Measurements from ENCODE around the gene AMMECR1.
A peak's percentile ranks its signal among the peaks of the same experiment; 100 is the strongest.

Gene AMMECR1

DNA sequence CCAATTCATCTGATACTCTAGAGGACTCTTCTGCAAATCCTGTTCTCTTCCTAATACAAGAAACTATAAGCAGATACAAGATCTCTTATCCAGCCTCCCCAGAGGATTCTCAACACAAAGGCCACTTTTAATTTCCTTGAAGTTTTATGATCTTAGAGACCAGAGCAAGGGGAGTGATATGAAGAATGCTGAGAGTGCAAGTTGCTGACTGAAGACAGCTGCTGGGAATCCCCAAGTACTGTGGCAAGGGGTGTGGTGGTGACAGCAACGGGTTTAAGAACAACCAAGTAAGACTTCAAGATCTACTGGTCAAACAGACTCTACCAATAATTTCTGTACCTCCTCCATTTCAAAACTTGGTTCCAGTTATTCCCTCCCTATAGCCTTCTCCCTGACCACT lies 7.0 kb downstream of the AMMECR1 start:
- no peak for DNase-seq

DNA sequence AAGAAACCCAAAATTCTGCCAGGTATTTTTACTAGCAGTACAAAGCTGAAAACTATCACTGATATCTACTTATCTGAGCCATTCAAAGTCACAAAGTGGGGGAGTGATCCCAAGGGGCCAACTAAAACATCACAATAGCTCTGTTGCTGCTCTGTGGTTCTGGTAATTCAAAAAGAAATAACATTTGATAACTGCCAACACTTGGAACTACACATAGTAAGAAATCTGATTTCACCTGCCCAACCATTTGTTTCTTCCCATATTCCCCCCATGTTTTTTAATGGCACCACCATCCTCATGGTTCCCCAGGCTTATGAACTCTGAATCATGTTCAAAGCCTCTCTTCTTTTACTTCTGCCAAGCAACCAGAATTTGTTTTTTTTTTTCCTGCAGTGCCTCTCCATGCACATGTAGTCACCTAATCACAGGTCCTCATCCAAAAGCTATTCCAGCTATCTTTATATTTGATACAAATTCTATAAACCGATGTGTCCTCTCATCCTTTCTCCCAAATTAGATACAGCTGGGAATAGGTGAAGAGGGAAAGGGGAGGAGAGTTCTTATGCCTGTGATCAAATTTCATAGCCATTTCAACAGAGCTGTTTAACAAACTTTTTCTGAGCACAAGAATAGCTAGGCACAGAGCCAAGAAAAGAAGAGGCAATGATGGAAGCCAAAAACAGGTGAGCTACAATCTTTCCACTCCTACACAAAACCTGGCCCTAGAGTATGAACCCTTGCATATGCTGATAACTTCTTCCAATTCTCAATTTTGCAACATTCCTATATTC lies 7.7 kb downstream of the AMMECR1 start:
- DNase-seq: no peak

DNA sequence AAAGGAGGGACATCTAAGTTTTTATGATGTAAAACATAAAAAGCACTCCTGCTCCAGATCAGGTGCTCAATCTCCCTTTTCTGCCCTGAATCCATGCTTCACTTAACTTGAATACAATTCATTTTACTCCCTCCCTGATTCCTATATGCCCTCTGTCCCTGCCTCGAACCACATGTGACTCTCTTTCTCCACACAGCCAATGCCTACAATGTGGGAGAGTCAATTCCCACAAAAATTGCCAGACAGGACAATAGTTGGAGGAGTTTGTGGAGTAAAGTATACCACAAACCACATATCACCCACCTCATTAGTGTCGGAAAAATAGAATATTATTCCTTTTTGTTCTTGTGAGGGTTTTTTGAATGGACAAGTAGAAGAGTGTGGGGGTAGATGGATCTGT lies 9.7 kb downstream of the AMMECR1 start:
- DNase-seq: no peak

DNA sequence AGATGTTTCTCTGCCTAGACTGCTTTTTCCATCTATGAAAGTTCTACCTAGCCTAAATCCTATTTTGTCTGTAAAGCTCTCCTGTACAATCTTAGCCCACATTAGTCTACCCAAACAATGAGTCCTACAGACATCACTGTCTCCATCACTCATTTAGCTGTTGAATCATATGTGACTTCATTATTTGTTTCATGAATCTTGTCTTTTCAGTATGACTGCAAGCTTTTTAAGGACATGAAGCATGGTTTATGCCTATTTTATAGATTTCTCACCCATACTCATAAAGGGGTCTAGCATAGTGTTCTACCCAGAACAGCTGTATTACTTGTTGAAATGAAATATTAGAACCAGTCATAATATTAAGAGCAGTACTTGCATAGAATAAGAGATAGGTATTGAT lies 13.0 kb downstream of the AMMECR1 start:
- no peak for DNase-seq

DNA sequence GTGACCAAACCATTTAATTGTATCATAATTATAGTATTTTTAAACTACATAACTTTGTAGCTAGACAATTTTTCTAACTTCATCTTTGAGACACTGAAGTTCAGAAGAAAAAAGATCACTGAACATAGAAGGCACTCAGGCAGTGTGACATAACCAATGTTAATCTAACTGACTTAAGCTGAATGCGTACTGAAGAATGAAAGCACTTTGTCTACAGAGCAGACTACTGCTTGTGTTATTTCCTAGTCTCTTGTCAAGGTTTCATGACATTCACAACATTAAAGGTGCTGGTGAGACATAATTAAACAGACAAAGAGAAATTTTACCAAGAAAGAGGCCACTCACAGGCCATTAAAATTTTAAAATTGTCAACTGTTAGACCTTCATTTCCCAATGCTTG lies 13.5 kb downstream of the AMMECR1 start:
- DNase-seq: no peak

DNA sequence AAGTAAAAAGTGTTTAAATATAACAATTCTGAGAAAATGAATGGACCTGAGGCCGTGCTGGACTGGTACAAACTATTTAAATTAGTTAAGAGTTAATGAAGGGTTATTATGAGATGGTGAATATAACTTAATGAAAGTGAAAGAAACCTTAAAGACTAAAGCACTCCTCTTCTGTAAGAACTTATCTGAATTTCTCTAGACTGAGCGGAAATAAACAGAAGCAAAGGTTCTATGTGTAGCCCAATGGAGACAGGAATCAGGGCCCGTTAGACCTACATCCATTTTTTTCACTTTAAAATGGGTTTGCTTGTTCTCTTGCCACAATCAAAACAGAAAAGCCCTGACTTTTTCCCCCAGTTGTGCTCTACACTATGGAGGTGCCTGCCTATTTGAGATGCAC lies 14.9 kb downstream of the AMMECR1 start:
- DNase-seq: no peak

DNA sequence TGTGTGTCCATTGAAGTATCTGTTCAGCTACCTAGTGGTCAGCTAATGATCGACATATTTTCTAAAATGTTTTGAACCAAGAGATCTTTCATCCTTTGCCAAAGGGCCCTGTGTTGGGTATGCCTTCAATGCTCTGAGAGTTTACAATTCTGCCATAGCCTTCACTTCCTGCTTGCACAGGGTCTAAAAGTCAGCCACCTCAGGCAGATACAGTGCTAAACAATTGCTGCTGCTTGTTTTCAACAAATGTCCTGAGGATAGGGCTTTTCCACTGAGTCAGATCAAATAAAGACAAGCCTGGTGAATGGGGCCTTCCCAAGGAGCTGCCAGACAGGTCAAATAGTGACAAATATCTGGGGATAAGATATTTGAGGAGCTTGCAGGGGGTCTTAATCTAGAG lies 16.7 kb downstream of the AMMECR1 start:
- no peak for DNase-seq

DNA sequence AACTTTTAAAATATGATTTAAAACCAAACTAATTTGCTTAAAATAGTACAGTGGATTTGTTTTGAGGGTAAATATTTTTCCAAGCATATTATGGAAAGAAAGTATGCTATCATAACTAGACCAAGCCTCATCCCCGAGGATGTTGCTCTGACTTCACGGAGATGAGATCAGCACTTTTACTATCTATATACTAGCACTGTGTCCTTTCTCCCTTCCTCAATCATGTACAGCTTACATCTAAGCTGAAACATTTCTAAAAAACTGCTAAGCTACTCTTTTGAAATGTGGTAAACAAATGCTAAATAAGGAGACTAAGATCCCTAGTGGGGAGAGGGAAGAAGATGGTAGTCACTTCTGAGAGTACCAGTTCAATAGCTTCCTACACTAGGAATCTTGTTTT lies 23.8 kb downstream of the AMMECR1 start:
- no peak for DNase-seq

DNA sequence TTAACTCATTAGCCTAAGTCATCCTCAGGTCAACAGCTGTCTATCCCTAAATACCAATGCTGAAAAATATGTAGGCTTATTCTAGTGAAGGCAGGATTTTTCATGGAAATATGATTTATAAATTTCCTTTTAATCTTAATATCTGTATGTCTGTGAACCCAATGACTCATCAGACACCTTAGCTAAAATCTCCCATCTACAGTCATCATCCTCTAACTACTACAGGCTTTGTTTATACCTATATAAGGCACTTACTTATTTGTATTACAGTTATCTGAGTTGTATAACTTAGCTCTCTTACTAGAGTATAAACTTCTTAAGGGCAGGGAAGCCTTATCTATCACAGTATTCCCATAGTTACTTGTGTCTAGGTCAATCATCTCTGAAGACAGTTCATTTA lies 24.2 kb downstream of the AMMECR1 start:
- no peak for DNase-seq

DNA sequence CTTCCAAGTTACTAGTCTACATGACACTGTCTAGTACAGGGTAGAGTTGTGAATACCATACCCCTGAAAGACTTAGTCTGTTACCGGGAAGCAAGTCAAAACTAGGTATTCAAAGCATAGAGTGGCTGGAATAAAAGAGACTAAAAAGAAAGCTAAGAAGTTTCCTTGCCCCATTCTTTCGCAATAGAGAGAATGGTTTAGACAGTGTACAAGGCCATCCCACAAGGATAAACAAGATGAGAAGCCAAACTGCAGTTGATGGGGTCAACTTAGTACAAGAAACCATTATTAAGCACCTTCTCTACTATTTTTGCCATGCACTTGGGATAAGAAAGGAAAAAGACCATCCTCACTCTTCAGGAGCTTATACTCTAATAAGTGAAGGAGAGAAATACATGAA lies 30.3 kb downstream of the AMMECR1 start:
- DNase-seq: no peak

DNA sequence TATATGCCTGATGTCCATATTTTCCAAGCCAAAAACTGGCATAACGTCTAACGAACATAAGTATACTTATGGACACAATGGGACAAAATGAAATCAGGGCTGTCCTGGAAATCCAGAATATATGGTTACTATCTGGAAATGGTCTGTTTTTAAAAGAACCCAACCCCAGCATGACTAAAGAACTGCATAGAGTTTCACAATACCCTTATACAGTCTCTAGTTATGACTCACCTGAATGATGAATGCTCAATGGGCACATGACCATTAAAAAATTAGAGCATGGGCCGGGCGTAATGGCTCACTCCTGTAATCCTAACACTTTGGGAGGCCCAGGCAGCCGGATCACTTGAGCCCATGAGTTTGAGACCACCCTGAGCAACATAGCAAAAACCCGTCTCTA lies 31.8 kb downstream of the AMMECR1 start:
- DNase-seq: peak; percentile 52

DNA sequence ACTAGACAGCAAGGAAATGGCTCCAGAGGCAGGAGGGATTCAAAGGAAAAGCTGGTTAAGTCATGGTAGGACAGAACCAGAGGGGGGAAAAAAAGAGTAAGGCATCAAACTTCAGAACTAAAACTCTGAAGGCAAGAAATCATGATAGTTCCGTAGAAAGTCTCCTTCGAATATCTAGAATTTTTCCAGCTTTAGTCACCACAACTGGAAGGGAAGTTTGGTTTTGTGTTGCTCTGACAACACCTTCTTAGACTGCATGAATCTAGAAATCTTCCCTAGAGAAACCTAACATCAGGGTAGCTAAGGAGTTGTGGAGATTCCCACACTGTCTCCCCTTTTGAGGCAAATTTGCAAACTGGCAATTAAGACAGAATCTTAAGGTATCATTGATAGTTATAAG lies 33.7 kb downstream of the AMMECR1 start:
- peak; percentile 4 for DNase-seq

DNA sequence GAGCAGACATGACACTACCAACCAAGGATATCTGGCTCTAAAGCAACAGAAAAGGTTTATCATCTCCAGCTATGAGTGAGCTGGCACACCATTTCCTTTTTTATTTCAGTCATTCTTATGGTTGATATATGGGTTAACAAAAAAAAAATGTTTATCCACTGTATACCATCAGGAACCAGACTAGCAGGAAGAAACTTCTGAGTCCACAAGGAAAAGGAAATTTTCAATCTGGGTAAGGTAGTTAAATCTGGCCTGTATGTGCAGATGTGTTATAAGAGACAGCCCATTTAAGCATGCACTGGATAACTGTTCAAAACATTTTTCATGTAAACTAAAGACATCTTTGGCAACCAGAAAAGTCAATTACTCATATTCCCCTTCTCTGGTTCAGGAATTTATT lies 35.0 kb downstream of the AMMECR1 start:
- DNase-seq: no peak

DNA sequence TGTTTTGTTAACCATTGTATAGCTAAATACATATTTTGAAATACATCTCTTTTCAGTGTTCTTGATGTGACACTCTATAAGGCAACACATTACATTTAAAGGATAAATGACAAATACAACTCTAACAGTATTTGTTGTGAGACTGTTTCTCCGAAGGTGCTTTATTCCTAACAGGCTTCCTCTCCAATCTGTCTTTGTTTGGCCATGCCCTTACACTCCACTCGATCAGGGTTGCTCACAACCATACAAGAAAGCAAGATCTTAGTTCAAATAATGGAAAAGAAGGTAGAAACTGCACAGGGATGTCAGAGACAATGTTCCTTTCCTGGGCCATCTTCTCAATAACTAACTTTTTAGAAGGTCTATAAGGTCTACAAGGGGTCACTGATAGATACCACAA lies 36.5 kb downstream of the AMMECR1 start:
- DNase-seq: no peak

DNA sequence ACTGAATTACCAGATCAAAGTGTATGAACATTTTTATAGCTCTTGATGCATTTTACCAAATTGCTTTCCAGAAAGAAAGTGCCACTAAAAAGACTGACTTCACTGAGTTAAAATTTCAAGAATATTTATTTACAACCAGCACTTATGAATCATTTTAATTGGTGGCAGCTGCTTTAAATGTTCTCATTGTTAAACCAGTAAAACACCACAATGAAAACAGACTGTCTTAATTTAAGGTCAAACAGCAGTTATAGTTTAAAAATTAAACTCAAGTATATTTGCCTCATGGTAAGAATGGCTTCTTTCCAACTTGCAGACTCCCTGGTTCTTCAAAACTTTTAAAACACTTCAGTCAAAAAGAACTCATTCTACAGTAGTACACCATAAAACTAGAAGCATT lies 36.9 kb downstream of the AMMECR1 start:
- peak; percentile 13 for DNase-seq

DNA sequence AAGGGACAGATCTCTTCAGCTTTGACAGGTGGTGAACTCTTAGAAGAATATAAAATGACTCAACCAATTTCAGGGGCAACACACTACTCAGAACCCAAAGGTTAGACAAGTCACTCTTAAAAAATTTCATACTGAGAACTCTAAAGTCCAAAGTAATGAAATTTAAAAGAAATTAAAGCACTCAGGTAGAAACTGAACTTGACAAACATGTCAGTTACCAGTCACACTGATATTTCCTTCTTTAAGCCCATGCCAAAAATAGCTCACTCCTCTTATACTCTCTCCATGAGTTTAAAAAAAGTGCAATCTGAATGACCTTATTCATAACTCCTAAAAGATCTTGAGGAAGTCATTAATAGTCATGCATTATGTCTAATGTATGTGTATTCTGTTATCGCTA lies 40.3 kb downstream of the AMMECR1 start:
- no peak for DNase-seq

DNA sequence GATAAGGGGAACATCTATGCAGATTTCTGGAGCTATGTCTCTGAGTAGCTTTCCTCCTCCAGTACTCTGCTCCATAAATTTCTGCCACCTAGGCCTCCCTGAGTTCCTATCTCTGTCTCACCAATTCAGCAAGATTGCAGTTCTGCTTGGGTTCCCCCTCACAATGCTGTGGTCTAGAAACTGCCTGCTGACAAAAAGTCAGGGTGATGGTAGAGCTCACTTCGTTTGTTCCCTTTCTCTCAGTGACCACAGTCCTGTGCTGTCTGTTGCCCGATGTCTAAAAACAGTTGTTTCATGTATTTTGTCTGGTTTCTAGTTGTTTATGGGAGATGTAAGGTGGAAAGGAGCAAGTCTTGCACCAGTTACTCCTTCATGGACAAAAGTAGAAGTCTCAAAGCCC lies 41.1 kb downstream of the AMMECR1 start:
- DNase-seq: no peak

DNA sequence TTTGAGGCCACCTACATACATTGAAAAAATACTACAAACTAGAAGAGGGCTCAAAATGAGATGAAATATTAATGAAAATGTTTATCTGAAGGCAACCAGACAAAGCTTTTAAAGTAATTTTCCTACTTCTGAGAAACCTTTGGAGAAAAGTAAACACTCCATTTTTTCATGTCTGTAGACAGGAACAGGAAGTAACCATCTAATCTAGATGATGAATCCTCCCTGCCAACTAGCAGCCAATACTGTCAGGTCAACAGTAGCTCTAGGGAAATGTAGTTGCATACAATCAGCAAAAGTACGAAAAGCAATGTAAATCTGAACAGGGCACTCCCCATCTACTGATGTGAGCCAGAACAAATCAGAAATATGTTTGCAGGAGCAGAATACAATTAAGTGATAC lies 49.0 kb downstream of the AMMECR1 start:
- no peak for DNase-seq

DNA sequence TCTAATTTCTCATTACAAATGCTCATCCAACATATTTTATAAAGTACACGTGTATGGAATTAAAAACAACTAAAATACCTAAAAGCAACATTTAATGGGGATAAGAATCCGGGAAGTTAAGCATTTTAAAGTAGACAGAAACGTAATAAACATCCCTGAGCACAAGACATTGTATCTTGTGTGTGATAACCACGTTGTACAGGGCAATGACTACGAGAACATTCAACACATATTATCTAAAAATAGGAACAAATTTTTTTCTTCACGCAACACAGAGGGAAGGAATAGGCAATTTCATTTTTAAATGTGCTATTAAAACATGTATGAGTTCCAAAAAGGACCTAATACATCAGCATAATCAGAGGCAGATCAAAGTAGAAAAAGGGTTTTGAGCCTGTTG lies 49.5 kb downstream of the AMMECR1 start:
- DNase-seq: no peak

DNA sequence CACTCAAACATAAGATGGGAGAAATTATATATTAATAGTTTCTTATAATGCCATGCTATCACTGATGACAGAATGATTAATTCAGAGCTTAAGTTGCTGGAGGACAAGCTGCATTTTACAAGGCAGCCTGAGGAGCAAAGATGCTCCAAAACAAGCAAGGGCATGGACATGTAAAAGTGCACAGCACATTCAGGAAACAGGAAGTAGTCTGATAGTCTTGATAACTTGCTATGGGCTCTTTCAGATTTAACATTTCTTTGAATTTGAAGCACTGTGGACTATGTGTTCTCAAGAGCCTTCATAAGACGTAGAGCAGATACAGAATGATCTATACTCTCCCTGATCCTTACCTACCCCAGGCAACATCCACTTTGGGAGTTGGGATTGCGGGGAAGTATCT lies 50.0 kb downstream of the AMMECR1 start:
- DNase-seq: no peak

DNA sequence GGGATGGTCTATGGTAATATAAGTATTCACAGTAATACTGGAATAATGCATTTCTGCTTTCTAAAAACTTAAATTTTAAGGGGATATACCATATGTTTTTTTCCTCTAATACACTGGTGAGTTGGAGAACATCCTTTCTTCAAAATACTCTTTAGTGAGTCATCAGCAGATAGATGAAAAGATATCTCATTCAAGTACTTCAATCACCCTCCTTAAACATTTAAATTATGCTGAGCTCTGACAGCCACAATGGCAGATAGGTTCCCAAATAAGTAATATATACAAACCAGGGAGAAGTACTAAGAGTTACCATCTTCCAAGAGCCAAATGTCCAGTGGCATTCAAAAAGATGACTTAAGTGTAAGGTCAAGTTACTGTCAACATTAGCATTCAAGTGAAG lies 52.2 kb downstream of the AMMECR1 start:
- DNase-seq: no peak

DNA sequence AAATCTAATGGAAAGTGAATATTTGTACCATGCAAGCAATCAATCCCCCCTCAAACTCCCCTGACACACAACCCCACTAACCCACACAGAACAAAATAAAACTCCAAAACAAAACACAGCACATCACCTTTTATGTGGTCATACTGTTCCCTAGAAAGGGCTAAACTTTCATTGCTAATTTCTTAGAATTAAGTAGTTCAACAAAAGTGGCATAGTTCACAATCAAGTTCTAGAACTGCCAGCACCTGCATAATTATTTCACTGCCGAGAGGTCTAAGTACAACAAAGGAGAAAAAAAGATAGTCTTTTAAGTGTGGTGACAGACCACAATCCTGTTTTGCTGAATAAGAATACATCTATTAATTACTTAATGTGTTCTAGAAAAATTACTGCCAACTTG lies 58.8 kb downstream of the AMMECR1 start:
- DNase-seq: no peak

DNA sequence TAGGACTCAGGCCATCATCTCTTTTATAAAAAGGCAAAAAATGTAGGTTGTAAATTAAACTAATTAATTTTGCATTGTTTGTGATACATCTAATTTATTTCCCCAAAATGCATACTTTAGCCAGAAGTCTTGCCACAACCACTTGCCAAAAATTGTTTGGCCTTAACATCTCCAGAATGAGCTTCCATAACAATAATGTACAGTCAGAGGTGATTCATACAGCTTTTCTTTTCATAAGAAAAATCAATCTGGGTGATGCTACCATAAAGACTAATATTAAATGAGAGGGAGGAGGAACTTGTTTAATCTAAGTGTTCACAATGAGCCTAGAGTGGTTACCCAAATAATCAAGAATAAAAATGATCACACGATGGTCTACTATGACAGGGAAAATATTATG lies 59.3 kb downstream of the AMMECR1 start:
- no peak for DNase-seq

DNA sequence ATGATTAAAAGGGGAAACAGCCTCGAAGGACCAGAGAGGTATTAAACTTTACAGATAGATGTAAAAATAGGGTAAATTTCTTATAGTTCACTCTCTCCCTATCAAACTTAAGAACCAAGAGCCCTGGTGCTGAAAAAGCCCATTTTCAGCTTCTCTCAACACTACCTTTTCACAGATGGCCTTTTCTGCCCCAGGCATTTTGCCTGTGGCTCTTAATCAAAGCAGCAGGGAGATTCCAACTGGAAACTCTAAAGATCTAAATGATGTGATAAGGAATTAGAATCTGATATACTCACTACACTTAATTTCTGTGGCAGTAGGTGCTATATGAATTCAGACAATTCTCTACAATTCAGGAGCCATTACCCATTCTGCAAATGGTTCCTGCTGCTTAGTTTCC lies 60.0 kb downstream of the AMMECR1 start:
- DNase-seq: no peak

DNA sequence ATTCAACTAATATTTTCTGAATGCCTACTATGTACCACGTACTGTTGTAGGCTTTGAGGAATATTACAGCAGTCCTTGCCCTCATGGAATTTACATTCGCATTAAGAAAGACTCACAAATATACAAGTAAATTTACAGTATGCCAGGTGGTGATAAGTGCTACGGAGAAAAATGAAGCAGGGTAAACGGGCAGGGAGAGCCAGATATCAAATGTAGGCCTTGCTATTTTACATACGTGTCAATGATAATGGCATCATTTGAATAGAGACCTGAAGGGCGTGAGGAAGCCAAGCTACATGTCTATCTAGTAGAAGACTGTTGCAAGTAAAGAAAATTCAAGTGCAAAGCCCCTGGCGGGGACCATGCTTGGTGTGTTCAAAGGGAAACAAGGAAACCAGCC lies 65.2 kb downstream of the AMMECR1 start:
- DNase-seq: no peak

DNA sequence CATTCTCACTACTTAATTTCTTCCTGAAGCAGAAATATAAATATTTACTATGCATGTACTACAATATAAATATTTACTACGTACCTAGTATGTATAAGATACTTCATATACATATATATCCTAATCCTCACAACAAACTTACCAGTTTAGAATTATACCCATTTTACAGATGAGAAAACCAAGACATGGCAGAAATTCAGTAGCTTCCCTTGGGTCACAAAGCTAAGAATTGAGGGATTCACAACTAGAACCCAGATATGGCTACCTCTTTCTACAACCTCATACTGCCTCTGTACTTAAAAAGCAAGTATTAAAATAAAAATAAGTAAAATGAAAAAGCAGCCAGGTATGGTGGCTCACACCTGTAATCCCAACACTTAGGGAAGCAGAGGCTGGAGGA lies 65.9 kb downstream of the AMMECR1 start:
- DNase-seq: no peak

All from amniotic stem cell (primary cell).